ENCODE measurements around the gene LRRC31.

GRCh38 chr3:169827712-169828111, 42.0 kb downstream of the LRRC31 start:
- TF ChIP-seq MAX (IDR thresholded peaks at IDR 0.05) (no peak), USF1 (IDR thresholded peaks at IDR 0.05) (no peak)

Data from Ishikawa (cell line).